Measurements from ENCODE around the gene SEC14L3.

SEC14L3 gene

GRCh38 chr22:30471616-30472318, at the start of gene SEC14L3:
Gene SEC14L3, minus strand, starts transcription at chr22:30472017. Its CDS starts 59 bp downstream, at chr22:30471958.
- no peak for DNase-seq

DNA sequence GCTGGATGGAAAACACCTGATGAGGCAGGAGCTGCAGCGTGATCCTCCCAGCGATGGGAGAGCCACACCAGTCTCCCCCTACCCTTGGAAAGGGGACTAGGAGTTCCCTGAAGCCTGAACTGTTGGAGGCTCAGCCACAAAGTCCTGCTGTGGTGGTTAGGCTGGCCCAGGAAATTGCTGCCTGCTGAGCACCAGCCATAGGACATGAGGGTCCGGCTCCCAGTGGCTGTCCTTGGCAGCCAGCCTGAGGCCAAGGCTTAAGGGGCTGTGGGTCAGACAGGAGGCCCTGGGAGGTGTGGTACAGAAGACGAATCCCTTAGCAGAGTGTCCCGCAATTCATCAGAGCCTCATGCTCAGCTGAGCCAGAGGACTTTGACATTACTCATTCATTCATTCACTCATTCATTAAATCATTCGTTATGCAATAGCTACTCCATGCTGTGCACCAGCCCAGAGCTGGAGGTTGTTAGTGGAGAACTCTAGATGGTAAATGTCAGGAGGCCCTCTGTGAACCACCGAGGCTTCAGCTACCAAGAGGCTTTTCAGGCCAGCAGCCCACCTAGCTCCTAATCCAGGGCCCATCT, 48.1 kb upstream of the SEC14L3 start:
- no peak for DNase-seq

DNA sequence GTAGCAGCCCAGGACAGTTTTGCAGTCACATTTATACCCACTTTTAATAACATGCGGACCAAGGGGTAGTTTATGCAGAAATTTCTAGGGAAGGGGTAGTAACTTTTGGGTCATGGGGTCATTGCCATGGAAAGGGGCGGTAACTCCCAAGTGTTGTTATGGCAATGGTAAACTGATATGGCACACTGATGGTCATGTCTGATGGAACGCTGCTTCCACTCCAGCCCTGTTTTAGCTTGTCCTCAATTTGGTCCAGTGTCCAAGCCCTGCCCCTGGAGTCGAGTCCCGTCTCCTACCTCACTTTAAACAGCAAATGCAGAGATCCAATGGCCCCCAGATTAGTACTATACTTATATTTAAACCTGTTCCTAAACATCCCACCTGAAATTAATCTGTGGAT, 44.9 kb upstream of the SEC14L3 start:
- DNase-seq = no peak

- DNase-seq = no peak
Measured at GRCh38 chr22:30516273-30516672, 44.5 kb upstream of the SEC14L3 start.

DNA sequence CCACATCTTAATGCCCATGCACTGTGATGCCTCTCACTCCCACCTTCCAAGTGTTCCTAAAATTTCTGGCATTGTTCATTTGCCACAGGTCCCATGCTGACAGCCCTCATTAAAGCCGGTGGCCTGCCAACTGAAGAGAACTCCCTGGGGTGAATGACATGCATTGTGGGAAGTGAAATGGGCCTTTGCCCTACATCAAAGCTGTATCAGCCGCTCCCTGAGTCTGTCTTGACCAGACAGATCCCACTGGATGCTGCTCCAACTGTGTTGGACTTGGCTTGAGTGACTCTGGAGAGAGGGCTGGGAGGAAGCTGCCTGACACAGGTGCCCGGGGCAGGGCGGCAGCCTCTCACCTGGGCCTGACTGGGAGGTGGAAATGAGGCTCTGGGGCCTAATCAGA, 42.4 kb upstream of the SEC14L3 start:
- no peak for DNase-seq

- no peak for DNase-seq
Measured at GRCh38 chr22:30513462-30513861, 41.6 kb upstream of the SEC14L3 start.

GRCh38 chr22:30511911-30512310, 40.1 kb upstream of the SEC14L3 start:
- no peak for DNase-seq

DNA sequence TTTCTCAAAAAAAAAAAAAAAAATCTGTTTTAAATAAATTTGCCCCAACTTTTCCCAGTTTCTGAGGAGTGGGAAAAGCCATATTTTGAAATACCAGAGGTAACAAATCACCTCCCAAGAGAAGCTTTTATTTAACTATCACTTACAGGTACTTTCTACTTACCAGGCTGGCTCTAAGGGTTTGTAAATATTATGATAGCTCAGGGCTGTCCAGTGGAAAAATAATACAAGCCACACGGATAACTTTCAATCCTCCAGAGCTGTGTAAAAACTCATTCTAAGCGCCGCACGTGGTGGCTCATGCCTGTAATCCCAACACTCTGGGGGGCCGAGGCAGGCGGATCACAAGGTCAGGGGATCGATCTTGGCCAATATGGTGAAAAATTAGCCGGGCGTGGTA, 39.3 kb upstream of the SEC14L3 start:
- no peak for DNase-seq

GRCh38 chr22:30508216-30508615, 36.4 kb upstream of the SEC14L3 start:
- DNase-seq = no peak

DNA sequence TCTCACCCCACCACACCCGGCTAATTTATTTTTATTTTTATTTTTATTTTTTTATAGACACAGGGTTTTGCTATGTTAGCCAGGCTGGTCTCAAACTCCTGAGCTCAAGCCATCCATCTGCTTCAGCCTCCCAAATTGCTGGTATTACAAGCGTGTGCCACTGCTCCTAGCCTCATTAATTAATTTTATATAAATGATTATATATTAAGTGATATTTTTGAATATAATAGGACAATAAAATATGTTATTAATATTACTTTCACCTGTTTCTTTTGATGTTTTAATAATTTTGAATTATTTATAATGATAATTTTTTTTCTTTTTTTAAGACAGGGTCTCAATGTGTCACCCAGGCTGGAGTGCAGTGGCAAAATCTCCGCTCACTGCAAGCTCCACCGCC, 35.9 kb upstream of the SEC14L3 start:
- DNase-seq = no peak

- DNase-seq = no peak
Measured at GRCh38 chr22:30506507-30506968, 34.7 kb upstream of the SEC14L3 start.

GRCh38 chr22:30503551-30503950, 31.7 kb upstream of the SEC14L3 start:
- no peak for DNase-seq

GRCh38 chr22:30502911-30503310, 31.1 kb upstream of the SEC14L3 start:
- no peak for DNase-seq

DNA sequence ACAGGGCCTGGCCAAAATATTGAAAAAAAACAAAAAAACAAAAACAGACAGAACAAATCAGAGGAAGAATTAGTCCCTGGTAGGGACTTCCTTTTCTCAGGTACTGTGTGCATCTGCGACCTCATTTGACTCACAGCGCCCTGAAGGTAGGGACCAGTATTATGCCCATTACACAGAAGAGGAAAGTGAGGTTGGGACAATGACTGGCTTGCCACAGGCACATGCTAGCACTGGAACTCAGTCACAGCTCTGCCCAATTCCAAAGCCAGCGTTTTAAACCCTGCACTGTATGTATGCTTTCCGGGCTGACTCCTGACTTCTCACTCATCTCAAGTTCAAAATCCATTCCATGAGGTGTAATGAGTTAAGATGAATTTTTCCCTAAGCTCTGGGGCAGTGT, 30.3 kb upstream of the SEC14L3 start:
- no peak for DNase-seq

DNA sequence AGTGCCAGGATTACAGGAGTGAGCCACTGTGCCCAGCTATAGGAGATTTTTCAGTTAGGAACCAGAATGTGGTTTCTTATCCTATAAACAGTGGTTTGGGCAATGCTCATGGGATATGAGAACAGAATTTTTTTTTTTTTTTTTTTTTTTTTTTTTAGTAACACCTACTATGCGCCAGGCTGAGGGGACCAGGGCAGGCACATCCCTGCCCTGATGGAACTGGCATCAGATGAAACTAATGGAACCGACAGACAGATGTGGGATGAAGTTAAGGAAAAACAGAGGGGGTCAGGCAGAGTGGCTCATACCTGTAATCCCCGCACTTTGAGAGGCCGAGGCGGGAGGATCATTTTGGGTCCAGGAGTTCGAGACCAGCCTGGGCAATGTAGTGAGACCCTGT, 28.8 kb upstream of the SEC14L3 start:
- no peak for DNase-seq

DNA sequence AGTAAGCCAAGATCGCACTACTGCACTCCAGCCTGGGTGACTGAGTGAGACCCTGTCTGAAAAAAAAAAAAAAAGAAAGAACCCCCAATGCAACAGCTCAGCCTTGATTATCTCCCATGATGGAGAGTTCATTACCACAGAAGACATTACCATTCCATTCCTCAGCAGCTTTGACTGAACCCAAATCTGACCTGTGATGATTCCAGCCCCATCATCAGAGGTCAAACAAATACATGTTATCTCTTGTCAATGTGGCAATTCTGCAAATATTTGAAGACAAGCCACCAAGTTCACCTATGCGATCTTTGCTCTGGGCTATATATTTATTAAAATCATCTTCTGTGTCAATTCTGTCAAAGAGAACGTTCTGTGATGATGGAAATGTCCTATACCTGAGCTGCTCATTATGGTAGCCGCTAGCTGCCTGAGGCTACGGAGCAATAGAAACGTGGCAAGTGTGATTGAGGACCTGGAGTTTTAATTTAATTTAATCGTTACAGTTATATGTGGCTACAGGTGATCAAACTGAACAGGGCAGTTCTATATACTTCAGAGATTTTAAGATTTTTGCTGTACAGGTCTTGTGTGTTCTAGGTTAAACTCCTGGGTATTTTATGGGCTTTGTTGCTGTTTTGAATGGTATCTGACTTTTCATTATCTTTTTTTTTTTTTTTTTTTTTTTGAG, 25.8 kb upstream of the SEC14L3 start:
- no peak for DNase-seq

DNA sequence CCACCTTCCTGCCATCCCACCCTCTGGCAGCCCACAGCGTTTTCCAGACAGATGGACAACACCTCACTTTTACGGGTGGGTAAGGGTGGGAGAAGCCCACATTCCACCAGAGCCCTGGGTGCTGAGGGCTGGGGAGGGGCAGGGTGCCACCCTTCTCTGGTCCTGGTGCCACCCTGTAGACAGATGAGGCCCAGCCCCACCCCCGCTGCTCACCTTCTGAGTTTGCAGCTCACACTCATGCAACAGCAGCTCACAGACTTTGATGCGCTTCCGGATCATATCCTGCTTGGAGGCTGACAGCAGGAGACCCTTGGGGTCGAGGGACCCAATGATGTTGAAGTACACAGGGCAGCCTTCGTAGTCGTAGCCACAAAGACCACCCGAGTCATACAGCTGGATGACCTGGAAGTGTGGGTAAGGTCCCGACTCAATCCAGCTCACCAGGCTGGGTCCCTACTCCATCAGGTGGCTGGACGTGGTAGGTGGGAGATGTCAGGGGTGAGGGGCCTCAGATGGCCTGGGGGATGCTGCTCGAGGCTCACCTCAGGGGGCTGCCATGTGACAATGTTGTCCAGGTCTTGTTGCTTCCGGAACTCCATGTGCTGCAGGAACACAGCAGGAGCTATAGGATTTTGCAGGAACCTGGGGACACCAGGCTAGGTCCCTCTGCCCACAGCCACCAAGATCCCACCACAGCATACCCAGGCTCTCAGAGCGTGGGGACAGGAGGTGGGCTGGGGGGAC, 23.4 kb upstream of the SEC14L3 start:
- no peak for DNase-seq

- no peak for DNase-seq
Measured at GRCh38 chr22:30492144-30492543, 20.3 kb upstream of the SEC14L3 start.

DNA sequence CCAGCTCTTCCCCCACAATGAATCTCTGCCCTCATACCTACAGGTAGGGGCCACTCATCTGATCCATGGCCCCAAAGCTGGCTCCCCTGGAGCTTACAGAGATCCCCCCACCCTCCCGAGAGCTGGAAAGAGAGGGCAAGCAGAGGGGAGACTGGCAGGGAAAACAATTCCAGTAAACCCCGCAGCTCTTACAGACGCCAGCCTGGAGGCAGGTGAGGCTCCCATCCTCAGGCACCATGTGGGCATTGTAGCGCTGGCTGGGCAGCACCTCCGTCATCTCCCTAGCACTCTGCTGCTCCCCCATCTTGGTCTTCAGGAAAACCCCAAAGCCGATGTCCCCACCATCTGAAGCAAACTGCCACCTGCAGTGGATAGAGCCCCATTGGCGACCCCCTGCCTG, 19.6 kb upstream of the SEC14L3 start:
- DNase-seq = no peak

GRCh38 chr22:30490399-30490798, 18.6 kb upstream of the SEC14L3 start:
- DNase-seq = no peak

DNA sequence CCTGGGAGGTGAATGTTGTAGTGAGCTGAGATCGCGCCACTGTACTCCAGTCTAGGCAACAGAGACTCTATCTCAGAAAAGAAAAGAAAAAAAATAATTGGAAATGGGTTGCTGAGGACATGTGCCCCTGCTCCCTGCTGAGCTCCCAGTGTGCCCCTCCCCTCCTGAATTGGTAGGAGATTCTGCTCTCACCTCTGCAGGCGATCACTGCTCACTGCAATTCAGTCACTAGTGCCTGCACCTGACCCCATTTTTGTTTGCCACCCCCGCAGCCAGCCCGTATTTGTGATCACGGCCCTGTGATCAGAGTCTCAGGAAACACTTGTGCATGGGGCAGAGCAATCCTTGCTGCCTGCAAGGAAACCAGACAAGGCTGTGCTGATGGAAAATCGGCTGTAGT, 16.3 kb upstream of the SEC14L3 start:
- DNase-seq = no peak

DNA sequence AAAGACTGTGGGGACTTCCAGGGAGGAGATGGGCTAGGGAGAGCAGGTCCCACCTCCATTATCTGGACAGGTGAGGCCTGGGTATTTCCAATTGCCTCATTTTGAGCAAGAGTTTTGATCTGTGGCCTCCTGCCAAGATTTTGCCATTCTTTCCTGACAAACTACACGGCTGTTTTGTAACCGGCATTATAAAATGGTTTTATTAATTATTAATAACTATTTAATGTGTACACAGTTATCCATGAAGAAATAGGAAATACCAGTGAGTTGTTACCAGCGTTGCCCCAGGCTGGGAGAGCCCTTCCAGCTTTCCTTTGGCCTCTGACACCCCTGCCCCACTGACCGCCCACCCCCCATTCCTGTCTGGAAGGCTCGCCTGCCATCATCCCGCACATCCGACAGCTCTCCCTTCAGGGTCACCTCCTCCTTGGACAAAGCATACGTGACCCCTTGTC, 14.9 kb upstream of the SEC14L3 start:
- DNase-seq = no peak

GRCh38 chr22:30486118-30486517, 14.3 kb upstream of the SEC14L3 start:
- no peak for DNase-seq
